ENCODE measurements around the gene OSBPL9.

The OSBPL9 gene

GRCh38 chr1:51656374-51656773 is 39.5 kb downstream of the OSBPL9 start:
- Mint-ChIP-seq H3K27me3 (ENCODE audit: low read depth, poor library complexity) (no peaks in the 10 kb centered on the region), H3K4me1 (peaks cover 19% of the 10 kb centered on the region), H3K36me3 (ENCODE audit: low read depth) (peaks cover 4% of the 10 kb centered on the region), H3K4me3 (no peak overlapping the region), H3K9me3 (no peaks in the 10 kb centered on the region), H3K27ac (no peak overlapping the region)
- no peak for DNase-seq
- TF ChIP-seq CTCF (IDR thresholded peaks at IDR 0.05): no peak

- no peaks in the 10 kb centered on the region for H3K9me3 Mint-ChIP-seq
- peaks cover 29% of the 10 kb centered on the region for H3K4me1 Mint-ChIP-seq
- no peak for DNase-seq
- H3K27ac Mint-ChIP-seq: peak overlapping the region; percentile 34
- H3K27me3 Mint-ChIP-seq (ENCODE audit: low read depth, poor library complexity): no peaks in the 10 kb centered on the region
- H3K36me3 Mint-ChIP-seq (ENCODE audit: low read depth): peaks cover 5% of the 10 kb centered on the region
- no peak for TF ChIP-seq CTCF (IDR thresholded peaks at IDR 0.05)
- H3K4me3 Mint-ChIP-seq: no peak overlapping the region
Observed at GRCh38 chr1:51660580-51660979, 43.7 kb downstream of the OSBPL9 start.

GRCh38 chr1:51661081-51661518 is 44.2 kb downstream of the OSBPL9 start:
- no peak for DNase-seq
- Mint-ChIP-seq H3K4me1 (peaks cover 29% of the 10 kb centered on the region), H3K4me3 (no peak overlapping the region), H3K27ac (peak overlapping the region; percentile 5), H3K36me3 (ENCODE audit: low read depth) (peaks cover 8% of the 10 kb centered on the region), H3K27me3 (ENCODE audit: low read depth, poor library complexity) (no peaks in the 10 kb centered on the region), H3K9me3 (no peaks in the 10 kb centered on the region)
- no peak for TF ChIP-seq CTCF (IDR thresholded peaks at IDR 0.05)

- Mint-ChIP-seq H3K36me3 (ENCODE audit: low read depth) (peaks cover 10% of the 10 kb centered on the region), H3K4me1 (peaks cover 29% of the 10 kb centered on the region), H3K4me3 (no peak overlapping the region), H3K27ac (no peak overlapping the region), H3K27me3 (ENCODE audit: low read depth, poor library complexity) (no peaks in the 10 kb centered on the region), H3K9me3 (no peaks in the 10 kb centered on the region)
- no peak for TF ChIP-seq CTCF (IDR thresholded peaks at IDR 0.05)
- no peak for DNase-seq
Observed at GRCh38 chr1:51663105-51663504, 46.2 kb downstream of the OSBPL9 start.

- H3K9me3 Mint-ChIP-seq: no peaks in the 10 kb centered on the region
- TF ChIP-seq CTCF (IDR thresholded peaks at IDR 0.05): no peak
Observed at GRCh38 chr1:51663721-51664120, 46.8 kb downstream of the OSBPL9 start.

GRCh38 chr1:51664421-51665240 is 47.7 kb downstream of the OSBPL9 start:
- no peak overlapping the region for H3K4me3 Mint-ChIP-seq
- H3K27ac Mint-ChIP-seq: no peak overlapping the region
- no peak for TF ChIP-seq CTCF (IDR thresholded peaks at IDR 0.05)
- H3K27me3 Mint-ChIP-seq (ENCODE audit: low read depth, poor library complexity): no peaks in the 10 kb centered on the region
- no peaks in the 10 kb centered on the region for H3K9me3 Mint-ChIP-seq
- H3K4me1 Mint-ChIP-seq: peaks cover 28% of the 10 kb centered on the region
- no peak for DNase-seq
- H3K36me3 Mint-ChIP-seq (ENCODE audit: low read depth): peaks cover 10% of the 10 kb centered on the region

More at GRCh38 chr1:51663721-51664120, 46.8 kb downstream of the OSBPL9 start:
- no peaks in the 10 kb centered on the region for H3K27me3 Mint-ChIP-seq (ENCODE audit: low read depth, poor library complexity)
- H3K27ac Mint-ChIP-seq: no peak overlapping the region
- peaks cover 10% of the 10 kb centered on the region for H3K36me3 Mint-ChIP-seq (ENCODE audit: low read depth)
- peaks cover 29% of the 10 kb centered on the region for H3K4me1 Mint-ChIP-seq
- no peak overlapping the region for H3K4me3 Mint-ChIP-seq
- no peak for DNase-seq
